Measurements from ENCODE around the gene VTN. TPM values are rescaled to one million over a fixed set of nuclear protein-coding genes. Genes with fewer than 3 reads are reported as not detected.
A peak's percentile ranks its signal among the peaks of the same experiment; 100 is the strongest.

VTN gene
- total RNA-seq, 1 donor from 2014 or later, result 0.18 TPM

DNA sequence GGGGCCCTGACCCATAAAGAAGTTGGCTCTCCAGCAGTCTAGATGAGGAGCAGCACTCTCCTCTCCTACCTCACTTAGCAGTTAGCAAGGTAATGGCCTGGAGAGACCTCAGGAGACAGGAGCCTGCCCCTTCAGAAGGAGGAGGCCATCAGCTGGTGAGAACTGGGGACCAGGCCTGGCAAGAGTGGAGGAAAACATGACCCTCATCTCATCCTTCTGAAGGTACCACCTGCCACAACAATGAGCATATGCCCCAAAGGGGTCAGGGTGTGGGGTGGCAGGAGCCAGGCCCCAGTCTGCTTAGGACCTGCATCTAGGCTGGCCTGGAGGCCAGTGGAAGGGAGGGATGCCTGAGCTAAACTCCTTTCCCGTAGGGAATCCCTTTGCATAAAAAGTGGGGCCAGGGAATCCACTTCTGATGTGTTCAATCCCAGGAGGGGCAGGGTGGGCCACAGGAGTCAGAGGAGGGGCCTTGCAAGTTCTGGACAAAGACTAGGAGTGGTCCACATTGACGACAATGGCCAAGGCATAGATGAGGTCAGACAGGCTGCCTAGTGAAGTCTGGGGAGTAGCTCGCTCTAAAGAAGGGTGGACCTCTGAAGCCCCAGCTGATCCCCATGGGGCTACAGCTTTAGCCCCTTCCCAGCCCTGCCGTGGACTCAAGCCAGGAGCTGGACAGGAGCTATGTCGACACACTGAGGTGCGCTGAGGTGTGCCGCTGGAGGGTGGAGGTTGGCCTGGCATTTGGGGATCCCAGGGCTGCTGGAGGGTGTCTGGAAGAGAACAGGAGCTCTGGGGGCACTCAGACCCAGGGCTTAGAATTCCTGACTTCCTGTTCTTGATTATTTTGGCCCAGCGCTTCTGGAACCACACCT is 6.1 kb downstream of the VTN start:
- ATAC-seq (ENCODE audit: low read depth), result no peak
- CTCF ChIA-PET, result no interaction called here

DNA sequence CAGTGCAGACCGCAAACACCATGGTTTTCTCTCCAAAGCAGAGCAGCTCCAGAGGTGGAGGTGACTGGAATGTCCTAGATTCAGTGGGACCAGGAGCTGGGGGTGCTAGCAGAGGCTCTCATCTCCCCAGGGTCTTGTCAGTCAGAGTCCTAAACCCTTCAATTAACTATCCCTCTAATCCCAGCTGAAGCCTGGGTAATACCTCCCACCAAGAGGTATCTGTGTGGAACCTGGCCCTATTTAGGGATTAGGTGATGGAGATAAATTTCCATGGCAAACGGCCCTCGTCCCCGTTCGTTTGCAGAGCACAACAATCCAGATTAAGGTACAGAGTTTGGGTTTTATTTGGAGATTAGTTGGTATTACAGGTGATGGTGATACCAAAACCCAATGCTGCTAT is 6.9 kb downstream of the VTN start:
- ChIA-PET POLR2A (no interaction called here), CTCF (no interaction called here)
- H3K9me3 Mint-ChIP-seq, result no peaks in the 10 kb centered on the region
- peaks cover 7% of the 10 kb centered on the region for H3K4me1 Mint-ChIP-seq
- TF ChIP-seq, protein P1, sequence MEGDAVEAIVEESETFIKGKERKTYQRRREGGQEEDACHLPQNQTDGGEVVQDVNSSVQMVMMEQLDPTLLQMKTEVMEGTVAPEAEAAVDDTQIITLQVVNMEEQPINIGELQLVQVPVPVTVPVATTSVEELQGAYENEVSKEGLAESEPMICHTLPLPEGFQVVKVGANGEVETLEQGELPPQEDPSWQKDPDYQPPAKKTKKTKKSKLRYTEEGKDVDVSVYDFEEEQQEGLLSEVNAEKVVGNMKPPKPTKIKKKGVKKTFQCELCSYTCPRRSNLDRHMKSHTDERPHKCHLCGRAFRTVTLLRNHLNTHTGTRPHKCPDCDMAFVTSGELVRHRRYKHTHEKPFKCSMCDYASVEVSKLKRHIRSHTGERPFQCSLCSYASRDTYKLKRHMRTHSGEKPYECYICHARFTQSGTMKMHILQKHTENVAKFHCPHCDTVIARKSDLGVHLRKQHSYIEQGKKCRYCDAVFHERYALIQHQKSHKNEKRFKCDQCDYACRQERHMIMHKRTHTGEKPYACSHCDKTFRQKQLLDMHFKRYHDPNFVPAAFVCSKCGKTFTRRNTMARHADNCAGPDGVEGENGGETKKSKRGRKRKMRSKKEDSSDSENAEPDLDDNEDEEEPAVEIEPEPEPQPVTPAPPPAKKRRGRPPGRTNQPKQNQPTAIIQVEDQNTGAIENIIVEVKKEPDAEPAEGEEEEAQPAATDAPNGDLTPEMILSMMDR (IDR thresholded peaks at IDR 0.05), result no peak
- intact Hi-C loops (cut with micrococcal nuclease), result no loop called here
- H3K4me3 Mint-ChIP-seq, result no peak overlapping the region
- H3K36me3 Mint-ChIP-seq (ENCODE audit: low read depth), result peaks cover 51% of the 10 kb centered on the region
- no peak for DNase-seq
- ATAC-seq (ENCODE audit: low read depth), result no peak
- H3K27ac Mint-ChIP-seq, result no peak overlapping the region
- no peaks in the 10 kb centered on the region for H3K27me3 Mint-ChIP-seq

More for the DNA sequence above, 6.1 kb downstream of the VTN start:
- intact Hi-C loops (cut with micrococcal nuclease), result no loop called here
- Mint-ChIP-seq H3K4me1 (peaks cover 3% of the 10 kb centered on the region), H3K9me3 (no peaks in the 10 kb centered on the region), H3K36me3 (ENCODE audit: low read depth) (peaks cover 49% of the 10 kb centered on the region), H3K4me3 (no peak overlapping the region), H3K27me3 (no peaks in the 10 kb centered on the region), H3K27ac (no peak overlapping the region)
- DNase-seq, result no peak
- POLR2A ChIA-PET, result no interaction called here
- TF ChIP-seq, protein P1 (IDR thresholded peaks at IDR 0.05), result no peak

DNA sequence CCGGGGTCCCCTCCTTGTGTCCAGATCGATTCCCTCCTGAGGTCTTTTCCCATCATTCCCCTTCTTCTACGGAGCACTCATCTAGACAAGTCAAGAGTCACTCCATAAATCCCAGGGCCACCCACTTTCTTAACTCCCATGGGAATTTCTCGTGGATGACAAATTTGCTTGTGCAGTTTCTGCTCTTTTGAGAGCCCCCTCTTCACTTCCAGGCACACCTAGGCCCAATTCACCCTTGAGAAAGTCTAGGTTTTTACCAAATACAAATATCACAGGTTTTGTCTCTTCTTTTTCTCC is 12.3 kb downstream of the VTN start:
- Mint-ChIP-seq H3K27me3 (no peaks in the 10 kb centered on the region), H3K4me3 (peak overlapping the region; percentile 97), H3K9me3 (no peaks in the 10 kb centered on the region), H3K27ac (peak overlapping the region; percentile 93), H3K4me1 (peaks cover 26% of the 10 kb centered on the region), H3K36me3 (ENCODE audit: low read depth) (peaks cover 69% of the 10 kb centered on the region)
- TF ChIP-seq, protein P1 (IDR thresholded peaks at IDR 0.05), result no peak
- ATAC-seq (ENCODE audit: low read depth) (no peak), DNase-seq (no peak)
- intact Hi-C loops (cut with micrococcal nuclease), result loop anchor here (1.0 kb wide), 5 partner anchors 13 to 594 kb away; partner anchors contain the start of genes IFT20, SARM1, TMEM97 and TNFAIP1
- POLR2A ChIA-PET, result interaction anchor here (0.6 to 3.8 kb wide), 22 partner anchors 8 to 594 kb away, joined by 3 to 110 read pairs (median 4); partner anchors contain the start of genes BLTP2, IFT20, PIGS and SARM1
- CTCF ChIA-PET, result interaction anchor here (1.1 to 2.5 kb wide), 3 partner anchors 11 to 59 kb away, joined by 3 to 8 read pairs (median 3); no protein-coding TSS in a partner anchor

DNA sequence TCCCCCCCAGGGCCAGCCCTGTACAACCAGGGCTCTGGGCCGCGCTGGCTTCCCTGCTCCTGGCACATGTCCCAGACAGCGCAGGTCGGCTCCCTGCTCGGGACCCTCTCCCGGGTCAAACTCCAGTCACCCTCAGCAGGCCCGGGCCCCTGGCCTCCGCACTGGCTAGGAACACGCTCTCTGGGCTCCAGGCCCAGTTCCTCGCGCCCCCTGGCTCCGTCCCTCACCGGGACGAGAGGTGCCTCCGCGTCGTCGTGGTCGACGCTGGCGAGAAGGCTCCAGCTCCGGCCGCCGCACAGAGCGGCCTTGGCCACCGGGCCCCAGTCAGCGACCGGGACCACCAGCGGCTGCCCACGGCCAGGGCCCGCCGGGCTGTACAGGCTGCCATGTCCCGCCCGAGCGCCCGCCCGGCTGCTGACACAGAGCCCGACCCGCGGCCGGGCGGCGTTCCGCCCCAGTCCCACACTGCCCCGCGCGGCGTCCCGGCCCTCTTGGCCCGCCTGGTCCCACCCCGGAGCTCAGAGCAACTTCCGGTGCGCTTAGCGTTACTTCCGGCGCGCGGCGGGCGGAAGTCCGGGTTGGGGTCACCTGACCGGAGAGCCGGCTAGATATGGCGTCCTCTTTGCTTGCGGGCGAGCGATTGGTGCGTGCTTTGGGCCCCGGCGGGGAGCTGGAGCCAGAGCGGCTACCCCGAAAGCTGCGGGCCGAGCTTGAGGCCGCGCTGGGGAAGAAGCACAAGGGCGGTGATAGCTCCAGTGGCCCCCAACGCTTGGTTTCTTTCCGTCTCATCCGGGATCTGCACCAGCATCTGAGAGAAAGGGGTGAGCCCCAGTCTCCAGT is 12.8 kb downstream of the VTN start, which contains the start of gene POLDIP2:
Gene POLDIP2 (minus strand): TSS at position 467 of the 840 bp plus-strand sequence. CDS start 79 bp downstream, at position 388.
- ChIA-PET POLR2A (interaction anchor here (0.5 to 3.8 kb wide), 25 partner anchors 9 to 1939 kb away, joined by 3 to 110 read pairs (median 4); partner anchors contain the start of genes BLTP2, IFT20, PIGS and SARM1), CTCF (interaction anchor here (1.1 to 2.5 kb wide), 3 partner anchors 11 to 59 kb away, joined by 3 to 8 read pairs (median 3); no protein-coding TSS in a partner anchor)
- no peaks in the 10 kb centered on the region for H3K27me3 Mint-ChIP-seq
- H3K4me1 Mint-ChIP-seq, result peaks cover 26% of the 10 kb centered on the region
- TF ChIP-seq, protein P1 (IDR thresholded peaks at IDR 0.05), result no peak
- ATAC-seq (ENCODE audit: low read depth) (peak; percentile 98), DNase-seq (peak; percentile 96)
- peaks cover 69% of the 10 kb centered on the region for H3K36me3 Mint-ChIP-seq (ENCODE audit: low read depth)
- peak within 1 kb of the TSS; percentile 97 for H3K4me3 Mint-ChIP-seq
- intact Hi-C loops (cut with micrococcal nuclease), result loop anchor here (1.0 kb wide), 5 partner anchors 14 to 595 kb away; partner anchors contain the start of genes IFT20, SARM1, TMEM97 and TNFAIP1
- H3K27ac Mint-ChIP-seq, result peak within 1 kb of the TSS; percentile 93
- no peaks in the 10 kb centered on the region for H3K9me3 Mint-ChIP-seq

Measured in activated B cell treated with CpG ODN at 0.5 μM for 24 hours (primary cell).